ENCODE results near the gene BMP7. TPM values are rescaled to one million over a fixed set of nuclear protein-coding genes. Genes with fewer than 3 reads are reported as not detected.
"Not testable (repeated sequence)": the region's sequence is repeated elsewhere in the genome, so short reads cannot be mapped to it uniquely, and the experiment has no call there.

The BMP7 gene
- total RNA-seq, 1 experiment from 2014 or later, result 43.9 TPM

DNA sequence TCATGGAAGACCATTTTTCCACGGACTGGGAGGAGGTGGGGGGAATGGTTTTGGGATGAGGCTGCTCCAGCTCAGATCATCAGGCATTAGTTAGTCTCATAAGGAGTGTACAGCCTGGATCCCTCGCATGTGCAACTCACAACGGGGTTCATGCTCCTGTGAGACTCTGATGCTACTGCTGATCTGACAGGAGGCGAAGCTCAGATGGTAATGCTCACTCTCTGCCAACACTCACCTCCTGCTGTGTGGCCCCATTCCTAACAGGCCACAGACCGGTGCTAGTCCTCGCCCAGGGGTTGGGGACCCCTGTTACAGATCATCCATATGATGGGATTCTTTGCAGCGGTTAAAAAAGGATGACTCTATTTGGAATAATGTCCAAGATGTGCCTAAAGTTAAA, 27.6 kb upstream of the BMP7 start:
- H3K36me3 ChIP-seq (replicated peaks; ENCODE audit: control insufficient read depth, insufficient read depth, low read length), result no peaks in the 10 kb centered on the region
- no peak for DNase-seq
- no peaks in the 10 kb centered on the region for H3K27me3 ChIP-seq (ENCODE audit: control insufficient read depth, insufficient read depth, low read length)
- H3K4me3 ChIP-seq (ENCODE audit: insufficient read depth, low read depth, low read length), result no peak overlapping the region

DNA sequence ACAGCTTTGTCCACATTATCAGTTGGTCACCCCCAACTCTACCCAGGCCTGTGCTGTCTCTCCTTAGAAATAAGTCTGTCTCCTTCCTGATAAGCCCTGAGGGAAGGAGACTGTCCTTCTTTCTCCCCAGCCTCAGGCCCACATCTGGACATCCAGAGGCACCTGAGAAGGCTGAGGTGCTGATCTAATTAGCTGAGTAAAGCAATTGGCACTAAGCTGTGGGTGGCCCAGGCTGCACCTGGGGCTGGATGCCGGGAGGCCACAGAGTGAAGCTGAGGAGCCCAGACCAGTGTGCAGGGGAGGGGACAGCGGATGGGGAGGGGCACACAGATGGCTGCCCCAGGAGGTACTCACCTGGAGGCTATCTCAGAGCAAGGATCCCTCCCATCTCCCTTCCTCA, 26.2 kb upstream of the BMP7 start:
- H3K4me3 ChIP-seq (ENCODE audit: insufficient read depth, low read depth, low read length), result no peak overlapping the region
- H3K36me3 ChIP-seq (replicated peaks; ENCODE audit: control insufficient read depth, insufficient read depth, low read length), result no peaks in the 10 kb centered on the region
- DNase-seq, result no peak
- H3K27me3 ChIP-seq (ENCODE audit: control insufficient read depth, insufficient read depth, low read length), result no peaks in the 10 kb centered on the region

DNA sequence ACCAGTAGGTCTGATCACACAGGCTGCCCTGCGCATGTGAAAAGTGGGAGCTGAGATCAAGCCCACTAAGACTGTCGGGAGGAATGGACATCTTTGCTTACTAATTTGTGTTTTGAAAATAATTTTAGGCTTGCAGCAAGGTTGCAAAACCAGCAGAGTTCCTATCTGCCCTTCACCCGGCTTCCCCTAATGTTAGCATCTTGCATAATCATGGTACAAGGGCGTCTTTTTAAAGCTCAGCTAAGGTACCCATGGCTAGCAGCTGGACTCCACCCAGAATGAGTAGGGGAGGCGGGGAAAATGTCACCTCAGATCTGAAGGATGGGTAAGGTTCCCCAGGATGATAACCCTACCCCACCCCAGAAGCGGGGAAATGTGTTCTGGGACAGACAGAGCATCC, 25.3 kb upstream of the BMP7 start:
- no peaks in the 10 kb centered on the region for H3K36me3 ChIP-seq (replicated peaks; ENCODE audit: control insufficient read depth, insufficient read depth, low read length)
- H3K4me3 ChIP-seq (ENCODE audit: insufficient read depth, low read depth, low read length), result no peak overlapping the region
- no peaks in the 10 kb centered on the region for H3K27me3 ChIP-seq (ENCODE audit: control insufficient read depth, insufficient read depth, low read length)
- DNase-seq, result no peak

DNA sequence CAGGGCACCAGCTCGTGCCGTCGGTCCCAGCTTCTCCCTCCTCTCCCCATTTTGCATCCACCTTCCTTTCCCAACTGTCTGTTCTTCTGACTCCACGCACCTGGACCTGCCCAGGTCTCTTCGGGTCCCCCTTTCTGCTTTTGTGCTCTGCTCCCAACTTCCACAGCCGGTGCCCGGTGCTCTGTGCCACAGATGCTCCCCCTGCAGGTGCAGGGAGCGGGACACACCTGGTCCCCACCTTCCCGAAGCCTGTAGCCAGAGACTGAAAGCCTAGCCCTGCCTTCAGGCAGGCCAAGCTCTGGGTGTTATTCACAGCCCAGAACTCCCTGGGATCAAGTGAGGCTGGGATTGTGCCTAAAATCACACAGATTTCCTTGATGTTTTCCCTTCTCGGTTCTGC, 24.6 kb upstream of the BMP7 start:
- DNase-seq, result peak; percentile 87

DNA sequence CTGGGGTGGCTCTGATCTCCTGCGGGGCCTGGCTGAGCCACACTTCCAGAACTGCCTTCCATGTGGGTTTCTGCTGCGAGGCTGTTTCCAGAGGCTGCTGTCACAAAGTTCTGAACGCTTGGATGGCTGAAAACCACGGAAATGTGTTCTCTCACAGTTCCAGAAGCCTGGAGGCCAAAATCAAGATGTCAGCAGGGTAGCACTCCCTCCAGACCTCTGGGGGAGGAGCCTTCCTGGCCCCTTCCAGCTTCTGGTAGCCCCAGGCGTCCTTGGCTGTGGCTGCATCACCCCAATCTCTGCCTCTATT, 23.7 kb upstream of the BMP7 start:
- no peak for DNase-seq
- no peak overlapping the region for H3K4me3 ChIP-seq (ENCODE audit: insufficient read depth, low read depth, low read length)
- H3K36me3 ChIP-seq (replicated peaks; ENCODE audit: control insufficient read depth, insufficient read depth, low read length), result no peaks in the 10 kb centered on the region
- no peaks in the 10 kb centered on the region for H3K27me3 ChIP-seq (ENCODE audit: control insufficient read depth, insufficient read depth, low read length)

More for the DNA sequence above, 24.6 kb upstream of the BMP7 start:
- Histone ChIP-seq H3K27me3 (ENCODE audit: control insufficient read depth, insufficient read depth, low read length) (no peaks in the 10 kb centered on the region), H3K4me3 (ENCODE audit: insufficient read depth, low read depth, low read length) (no peak overlapping the region), H3K36me3 (replicated peaks; ENCODE audit: control insufficient read depth, insufficient read depth, low read length) (no peaks in the 10 kb centered on the region)

DNA sequence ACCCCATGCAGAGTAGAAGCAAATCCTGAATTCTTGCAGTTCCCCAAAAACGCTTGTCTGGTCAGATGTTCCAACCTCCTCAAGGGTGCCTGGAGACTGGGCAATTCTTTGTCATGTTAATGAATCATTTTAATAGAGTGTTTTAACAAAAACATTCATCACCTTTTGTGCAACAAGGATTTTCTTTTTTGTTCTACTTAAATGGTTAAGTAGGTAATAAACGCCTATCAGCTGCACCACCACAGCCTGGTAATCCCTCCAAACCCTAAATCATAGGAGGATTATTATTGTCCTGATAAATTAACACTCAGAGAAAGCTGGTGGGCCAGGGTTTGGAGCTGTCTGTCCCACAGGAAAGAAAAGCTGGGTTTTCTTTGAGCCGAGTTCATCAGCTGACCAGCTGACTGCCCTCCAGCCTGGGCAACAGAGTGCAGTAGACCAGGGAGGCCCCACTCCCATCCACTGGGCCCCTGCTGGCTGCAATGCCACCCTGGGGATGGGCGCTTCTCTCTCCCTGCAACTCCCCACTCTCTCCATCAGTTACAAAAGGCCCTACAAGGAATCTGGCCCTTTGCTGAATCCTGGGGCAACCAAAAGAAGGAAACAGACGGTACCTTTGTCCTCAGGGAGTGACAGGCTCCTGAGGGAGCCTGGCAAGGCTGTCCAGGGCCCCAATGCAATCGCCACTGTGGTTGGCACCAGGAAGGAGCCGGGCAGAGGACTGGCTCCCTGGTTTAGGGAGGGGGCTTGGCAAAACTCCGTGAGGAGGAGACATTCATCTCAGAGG, 23.1 kb upstream of the BMP7 start:
- DNase-seq, result no peak
- H3K36me3 ChIP-seq (replicated peaks; ENCODE audit: control insufficient read depth, insufficient read depth, low read length), result no peaks in the 10 kb centered on the region
- H3K4me3 ChIP-seq (ENCODE audit: insufficient read depth, low read depth, low read length), result no peak overlapping the region
- no peaks in the 10 kb centered on the region for H3K27me3 ChIP-seq (ENCODE audit: control insufficient read depth, insufficient read depth, low read length)

DNA sequence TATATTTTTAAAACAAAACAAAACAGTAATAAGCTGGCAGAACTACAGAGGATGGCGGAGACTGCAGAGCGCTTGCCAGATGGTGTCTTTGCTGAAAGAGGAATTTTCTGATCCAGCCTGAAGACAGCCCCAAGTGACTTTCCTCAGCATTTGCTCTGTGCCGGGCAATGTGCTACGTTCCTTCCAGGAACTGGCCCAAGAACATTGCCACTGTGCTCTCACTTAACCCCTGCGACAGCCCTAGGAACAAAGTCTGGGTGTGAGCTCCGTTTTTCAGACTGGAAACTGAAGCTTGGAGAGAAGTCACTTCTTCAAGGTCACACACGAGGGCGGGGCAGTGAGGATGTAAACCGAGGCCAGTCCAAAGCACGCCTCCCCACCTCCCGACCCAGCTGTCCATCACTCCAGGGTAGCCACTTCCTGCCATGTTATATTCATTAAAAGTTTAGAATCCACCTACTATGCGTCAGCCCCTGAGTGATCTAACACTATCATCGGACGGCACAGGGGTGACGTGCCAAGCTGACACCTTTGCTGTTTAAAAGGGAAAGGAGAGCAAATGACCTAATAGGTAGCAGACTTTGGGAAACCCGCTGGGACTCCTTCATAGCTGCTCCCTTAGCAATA, 22.3 kb upstream of the BMP7 start:
- Histone ChIP-seq H3K27me3 (ENCODE audit: control insufficient read depth, insufficient read depth, low read length) (no peaks in the 10 kb centered on the region), H3K36me3 (replicated peaks; ENCODE audit: control insufficient read depth, insufficient read depth, low read length) (no peaks in the 10 kb centered on the region), H3K4me3 (ENCODE audit: insufficient read depth, low read depth, low read length) (no peak overlapping the region)
- DNase-seq, result no peak

DNA sequence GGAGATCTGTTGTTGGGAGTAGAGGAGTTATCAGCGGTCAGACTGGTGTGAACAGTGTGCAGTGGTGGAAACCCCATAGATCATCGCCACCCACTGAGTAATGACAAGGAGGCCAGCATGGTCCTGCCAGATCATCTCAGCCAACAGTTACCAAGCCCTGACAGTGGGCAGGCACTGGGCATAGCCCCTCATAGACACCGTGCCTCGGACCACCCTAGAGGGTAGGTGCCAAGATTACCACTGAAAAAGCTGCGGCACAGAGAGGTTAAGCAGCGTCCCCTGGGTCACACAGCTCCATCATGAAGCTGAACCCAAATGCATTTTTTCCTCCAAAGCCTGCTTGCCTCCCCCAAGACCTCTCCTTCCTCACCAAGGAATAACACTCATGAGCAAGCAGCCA, 21.5 kb upstream of the BMP7 start:
- Histone ChIP-seq H3K27me3 (ENCODE audit: control insufficient read depth, insufficient read depth, low read length) (no peaks in the 10 kb centered on the region), H3K4me3 (ENCODE audit: insufficient read depth, low read depth, low read length) (no peak overlapping the region), H3K36me3 (replicated peaks; ENCODE audit: control insufficient read depth, insufficient read depth, low read length) (no peaks in the 10 kb centered on the region)
- DNase-seq, result no peak

DNA sequence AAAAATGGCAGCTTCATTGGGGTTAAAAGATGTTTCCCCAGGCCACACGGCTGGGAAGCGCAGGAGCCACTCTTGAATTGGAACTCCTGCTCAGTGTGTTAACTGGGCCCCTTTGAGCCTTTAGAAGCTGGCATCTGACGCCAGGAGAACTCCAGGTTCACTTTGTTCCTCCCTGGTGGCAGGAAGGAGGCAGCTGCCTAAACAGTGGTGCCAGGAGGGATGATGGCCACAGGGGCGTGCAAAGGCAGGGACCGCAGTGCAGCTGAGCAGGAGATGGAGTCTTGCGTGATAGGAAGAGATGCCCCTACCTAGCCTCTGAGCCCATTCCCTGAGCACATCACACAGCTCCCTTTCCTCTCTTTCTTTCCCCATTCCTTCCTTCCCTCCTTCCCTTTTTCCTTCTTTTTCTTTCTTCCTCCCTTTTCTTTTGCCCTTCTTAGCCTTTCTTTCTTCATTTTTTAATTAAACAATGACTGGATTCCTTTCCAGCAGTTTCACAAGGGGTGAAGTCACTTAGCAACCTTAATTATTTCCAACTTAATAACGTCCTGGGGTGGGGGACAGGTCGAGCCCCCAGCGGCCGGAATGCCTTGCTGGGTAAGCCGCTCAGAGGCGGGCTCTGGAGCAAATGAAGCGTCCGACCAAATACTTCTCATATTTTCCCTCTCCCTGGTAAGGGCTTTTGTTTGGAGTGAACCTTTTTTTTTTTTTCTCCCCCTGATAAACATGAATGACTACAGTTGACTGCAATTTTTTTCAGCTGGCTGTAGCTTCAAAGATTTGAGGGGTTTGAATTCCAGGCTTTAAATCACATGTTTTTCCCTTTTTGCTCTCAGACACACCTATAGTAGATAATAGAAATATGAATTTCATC, 20.8 kb upstream of the BMP7 start:
- H3K27me3 ChIP-seq (ENCODE audit: control insufficient read depth, insufficient read depth, low read length), result no peaks in the 10 kb centered on the region
- H3K36me3 ChIP-seq (replicated peaks; ENCODE audit: control insufficient read depth, insufficient read depth, low read length), result no peaks in the 10 kb centered on the region
- no peak overlapping the region for H3K4me3 ChIP-seq (ENCODE audit: insufficient read depth, low read depth, low read length)
- DNase-seq, result no peak

DNA sequence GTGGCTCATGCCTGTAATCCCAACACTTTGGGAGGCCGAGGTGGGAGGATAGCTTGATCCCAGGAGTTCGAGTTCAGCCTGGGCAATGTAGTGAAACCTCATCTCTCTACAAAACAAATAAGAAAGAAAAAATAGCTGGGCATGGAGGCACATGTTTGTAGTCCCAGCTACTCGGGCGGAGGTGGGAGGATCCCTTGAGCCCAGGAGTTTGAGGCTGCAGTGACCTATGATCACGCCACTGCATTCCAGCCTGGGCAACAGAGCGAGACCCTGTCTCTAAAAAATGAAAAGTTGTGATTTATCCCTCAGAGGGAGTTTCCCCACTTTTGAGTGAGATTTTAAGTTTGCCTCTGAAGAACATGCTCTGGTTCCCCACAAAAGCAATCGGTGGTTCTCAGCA, 17.4 kb upstream of the BMP7 start:
- Histone ChIP-seq H3K27me3 (ENCODE audit: control insufficient read depth, insufficient read depth, low read length) (no peaks in the 10 kb centered on the region), H3K36me3 (replicated peaks; ENCODE audit: control insufficient read depth, insufficient read depth, low read length) (no peaks in the 10 kb centered on the region), H3K4me3 (ENCODE audit: insufficient read depth, low read depth, low read length) (no peak overlapping the region)
- DNase-seq, result no peak

DNA sequence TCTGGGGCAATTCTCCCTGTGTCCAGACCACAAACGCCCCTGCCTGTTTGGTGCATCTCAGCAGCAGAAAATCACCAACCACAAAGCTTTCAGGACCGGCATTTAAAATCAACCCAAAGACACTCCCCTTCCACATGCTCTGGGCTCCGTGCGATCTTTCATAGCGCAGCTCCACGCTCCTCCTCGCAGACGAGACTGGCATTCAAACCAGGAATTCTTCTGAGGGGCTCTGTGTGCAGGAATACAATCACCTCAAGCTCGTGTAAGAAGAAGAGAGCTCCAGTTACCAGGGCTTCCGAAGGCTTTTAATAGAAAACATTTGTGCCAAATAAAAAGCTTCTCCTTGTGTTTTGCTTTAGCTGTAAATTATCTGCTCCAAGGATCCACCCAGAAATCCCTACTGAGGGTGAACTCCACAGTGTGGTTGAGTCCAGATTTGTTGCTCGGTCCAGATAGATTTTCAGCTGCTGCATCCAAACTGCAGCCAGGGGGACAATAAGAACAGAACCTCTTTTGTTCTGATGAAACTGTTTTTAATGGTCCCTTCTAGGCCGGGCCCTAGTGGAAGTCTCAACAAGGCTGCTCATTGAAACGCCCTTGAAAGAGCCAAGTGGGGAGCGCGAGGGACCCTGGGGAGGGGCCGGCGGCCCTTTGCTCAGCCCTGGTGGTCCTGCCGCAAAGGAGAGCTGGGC, 16.4 kb upstream of the BMP7 start:
- H3K27me3 ChIP-seq (ENCODE audit: control insufficient read depth, insufficient read depth, low read length), result no peaks in the 10 kb centered on the region
- no peak for DNase-seq
- no peaks in the 10 kb centered on the region for H3K36me3 ChIP-seq (replicated peaks; ENCODE audit: control insufficient read depth, insufficient read depth, low read length)
- H3K4me3 ChIP-seq (ENCODE audit: insufficient read depth, low read depth, low read length), result no peak overlapping the region

DNA sequence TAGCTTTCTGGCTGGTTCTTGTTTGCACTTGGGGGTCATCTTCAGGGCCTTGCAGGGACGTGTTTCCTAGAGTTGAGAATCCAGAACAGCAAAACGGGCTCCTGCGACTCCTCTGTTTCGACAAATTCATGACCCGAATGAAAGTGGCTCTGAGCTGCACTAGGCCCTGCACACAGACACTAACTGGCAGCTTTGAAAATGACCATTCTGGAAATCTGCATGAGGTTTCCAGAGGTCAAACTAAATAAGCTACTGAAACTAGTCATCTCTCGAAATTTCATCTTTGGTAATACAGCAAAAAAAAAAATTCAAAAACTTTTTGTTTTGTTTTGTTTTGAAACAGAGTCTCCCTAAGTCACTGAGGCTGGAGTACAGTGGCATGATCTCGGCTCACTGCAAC, 15.5 kb upstream of the BMP7 start:
- no peaks in the 10 kb centered on the region for H3K36me3 ChIP-seq (replicated peaks; ENCODE audit: control insufficient read depth, insufficient read depth, low read length)
- H3K4me3 ChIP-seq (ENCODE audit: insufficient read depth, low read depth, low read length), result no peak overlapping the region
- no peak for DNase-seq
- H3K27me3 ChIP-seq (ENCODE audit: control insufficient read depth, insufficient read depth, low read length), result no peaks in the 10 kb centered on the region

DNA sequence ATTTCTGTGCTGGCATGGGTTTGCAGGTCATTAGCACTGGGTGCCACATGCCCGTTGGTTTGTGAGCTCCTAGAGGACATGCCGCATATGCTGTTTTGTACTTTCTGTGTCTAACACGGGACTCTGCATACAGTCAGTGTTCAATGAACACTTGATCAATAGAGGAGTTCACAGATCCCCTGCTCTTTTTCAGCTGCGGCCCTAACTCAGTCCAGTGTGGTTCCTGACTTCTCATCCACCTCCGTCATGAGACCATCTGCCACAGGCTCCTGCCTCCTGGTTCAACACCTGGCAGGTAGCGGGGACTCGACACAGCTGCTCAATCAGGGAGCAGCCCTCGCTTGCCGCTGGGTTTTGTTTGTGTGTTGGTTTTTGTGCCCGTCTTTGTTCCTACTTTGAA, 13.8 kb upstream of the BMP7 start:
- H3K4me3 ChIP-seq (ENCODE audit: insufficient read depth, low read depth, low read length), result no peak overlapping the region
- no peaks in the 10 kb centered on the region for H3K36me3 ChIP-seq (replicated peaks; ENCODE audit: control insufficient read depth, insufficient read depth, low read length)
- no peaks in the 10 kb centered on the region for H3K27me3 ChIP-seq (ENCODE audit: control insufficient read depth, insufficient read depth, low read length)
- no peak for DNase-seq

DNA sequence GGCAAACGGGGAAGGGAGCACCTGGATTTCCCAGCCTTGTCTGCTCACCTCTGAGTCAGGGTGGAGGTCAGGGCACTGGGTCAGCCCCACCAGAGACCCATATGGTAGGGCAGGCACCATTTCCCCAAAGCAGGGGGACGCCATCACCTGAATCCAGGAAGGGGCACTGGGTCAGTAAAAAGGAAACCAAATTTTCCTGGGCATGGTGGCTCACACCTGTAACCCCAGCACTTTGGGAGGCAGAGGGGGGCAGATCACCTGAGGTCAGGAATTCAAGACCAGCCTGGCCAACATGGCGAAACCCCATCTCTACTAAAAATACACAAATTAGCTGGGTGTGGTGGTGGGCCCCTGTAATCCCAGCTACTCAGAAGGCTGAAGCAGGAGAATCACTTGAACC, 13.1 kb upstream of the BMP7 start:
- not testable (repeated sequence) for H3K36me3 ChIP-seq (replicated peaks; ENCODE audit: control insufficient read depth, insufficient read depth, low read length); H3K27me3 ChIP-seq (ENCODE audit: control insufficient read depth, insufficient read depth, low read length); H3K4me3 ChIP-seq (ENCODE audit: insufficient read depth, low read depth, low read length); DNase-seq
